HG02571 (cell line): ENCODE results near the gene ECEL1.
"Not testable (repeated sequence)": the region's sequence is repeated elsewhere in the genome, so short reads cannot be mapped to it uniquely, and the experiment has no call there.

ENCODE experiments used
- ATAC-seq: cut with Tn5 transposase; IDR thresholded peaks from one replicate; pipeline ENCODE4 v1.9.1; 2021; ENCODE audit warnings: mild to moderate bottlenecking, moderate library complexity; ENCODE audit not compliant: unreplicated experiment

ECEL1 gene

GRCh38 chr2:232460171-232460570 is 27.5 kb downstream of the ECEL1 start:
- no peak for ATAC-seq

GRCh38 chr2:232459419-232460035 is 28.1 kb downstream of the ECEL1 start:
- ATAC-seq, result no peak

GRCh38 chr2:232458661-232459418 is 28.8 kb downstream of the ECEL1 start:
- no peak for ATAC-seq

- ATAC-seq, result no peak
Measured at GRCh38 chr2:232458051-232458660, 29.5 kb downstream of the ECEL1 start.

GRCh38 chr2:232457121-232458011 is 30.3 kb downstream of the ECEL1 start:
- no peak for ATAC-seq

- no peak for ATAC-seq
Measured at GRCh38 chr2:232456296-232457120, 31.1 kb downstream of the ECEL1 start.

GRCh38 chr2:232455426-232456255 is 32.0 kb downstream of the ECEL1 start, which contains the start of gene ALPI:
Gene ALPI (plus strand): TSS chr2:232456153. CDS start chr2:232456200, 47 bp downstream.
- no peak for ATAC-seq

GRCh38 chr2:232454630-232455029 is 33.0 kb downstream of the ECEL1 start:
- ATAC-seq, result no peak

GRCh38 chr2:232451645-232452044 is 36.0 kb downstream of the ECEL1 start:
- ATAC-seq, result not testable (repeated sequence)

- ATAC-seq, result no peak
Measured at GRCh38 chr2:232449964-232450363, 37.7 kb downstream of the ECEL1 start.

- ATAC-seq, result no peak
Measured at GRCh38 chr2:232448304-232448690, 39.3 kb downstream of the ECEL1 start.

GRCh38 chr2:232447638-232448303 is 39.9 kb downstream of the ECEL1 start:
- no peak for ATAC-seq

GRCh38 chr2:232447091-232447620 is 40.5 kb downstream of the ECEL1 start:
- ATAC-seq, result no peak

GRCh38 chr2:232446266-232446777 is 41.3 kb downstream of the ECEL1 start:
- ATAC-seq, result not testable (repeated sequence)

- not testable (repeated sequence) for ATAC-seq
Measured at GRCh38 chr2:232445149-232445885, 42.3 kb downstream of the ECEL1 start.

- no peak for ATAC-seq
Measured at GRCh38 chr2:232444409-232445148, 43.1 kb downstream of the ECEL1 start.
